ENCODE data around the gene APOA1. TPM values are rescaled to one million over a fixed set of nuclear protein-coding genes. Genes with fewer than 3 reads are reported as not detected.

APOA1 gene
- total and polyA plus RNA-seq, 8 donors = 0.87 to 73.6 (median 16.7) TPM; not detected in 2

DNA sequence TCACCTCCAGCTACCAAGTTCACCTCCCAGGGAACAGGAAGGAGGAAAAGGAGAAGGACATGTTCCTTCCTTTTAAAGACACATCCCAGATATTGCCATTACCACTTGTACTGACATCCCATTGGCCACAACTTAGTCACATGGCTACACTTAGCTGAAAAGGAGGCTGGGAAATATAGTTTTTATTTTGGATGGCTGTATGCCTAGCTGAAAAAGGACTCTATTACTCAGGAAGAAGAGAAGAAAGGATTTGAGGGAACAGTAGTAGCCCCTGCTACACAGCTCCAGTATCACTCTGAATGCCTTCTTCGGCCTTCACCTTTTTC is 43.7 kb downstream of the APOA1 start:
- TF ChIP-seq POLR2AphosphoS5 (IDR thresholded peaks at IDR 0.05) = no peak
- Histone ChIP-seq H3K4me1 (peaks cover 6 to 34% (median 18%) of the 10 kb centered on the region in 4 donors), H3K27ac (no peak overlapping the region), H3K4me3 (no peak overlapping the region), H3K36me3 (no peaks in the 10 kb centered on the region), H3K27me3 (no peaks in the 10 kb centered on the region), H3K9me3 (no peaks in the 10 kb centered on the region)
- 88 to 100% (median 97%) methylated on average over 1 of the region's 1 CpG for WGBS, 5 donors
- intact Hi-C loops (cut with DNase I; ENCODE audit: low total_unique reads) = loop anchor here (10.0 kb wide), 1 partner anchor 311 kb away; no protein-coding TSS in a partner anchor
- peak in 1 of 2 donors; percentile 16 for DNase-seq

DNA sequence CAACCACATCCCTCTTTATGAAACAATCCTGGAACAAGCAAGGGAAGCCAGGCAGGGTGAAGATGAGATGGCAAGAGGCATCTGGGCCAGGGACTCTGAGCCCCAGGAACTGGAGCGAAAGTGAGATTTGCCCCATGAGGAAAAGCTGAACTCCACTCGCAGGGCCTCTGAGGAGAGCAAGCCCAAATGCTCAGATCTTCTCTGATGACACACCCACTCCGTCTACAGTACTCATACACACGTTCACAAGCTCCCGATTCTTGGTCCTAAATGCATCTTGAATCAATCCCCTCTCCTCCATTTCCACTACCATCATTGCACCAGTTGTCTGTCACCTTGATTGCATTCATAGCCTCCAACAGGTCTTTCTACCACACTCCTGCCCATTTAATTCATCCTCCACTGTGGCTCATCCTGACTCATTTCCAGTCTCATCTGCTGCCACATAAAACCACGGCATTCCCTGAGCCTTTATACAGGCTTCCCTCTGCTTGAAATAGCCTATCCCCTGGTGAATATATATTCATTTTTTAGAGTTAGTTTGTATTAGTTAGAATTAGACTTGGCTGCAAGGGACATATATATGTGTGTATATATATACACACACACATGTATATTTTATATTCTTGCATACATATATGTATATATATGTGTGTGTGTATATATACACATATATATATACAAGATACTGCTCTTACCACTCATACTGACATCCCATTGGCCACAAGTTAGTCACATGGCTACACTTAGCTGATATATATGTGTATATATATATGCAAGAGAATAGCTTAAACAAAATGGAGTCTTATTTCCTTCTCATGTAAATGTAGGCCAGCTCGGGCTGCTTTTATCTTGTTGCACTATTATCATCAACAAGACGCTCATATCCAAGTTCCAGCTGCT is 44.3 kb downstream of the APOA1 start:
- no peaks in the 10 kb centered on the region for H3K36me3 ChIP-seq
- TF ChIP-seq POLR2A (IDR thresholded peaks at IDR 0.05) (no peak), EP300 (IDR thresholded peaks at IDR 0.05) (no peak), POLR2AphosphoS5 (IDR thresholded peaks at IDR 0.05) (no peak)
- TF ChIP-seq, protein P1, sequence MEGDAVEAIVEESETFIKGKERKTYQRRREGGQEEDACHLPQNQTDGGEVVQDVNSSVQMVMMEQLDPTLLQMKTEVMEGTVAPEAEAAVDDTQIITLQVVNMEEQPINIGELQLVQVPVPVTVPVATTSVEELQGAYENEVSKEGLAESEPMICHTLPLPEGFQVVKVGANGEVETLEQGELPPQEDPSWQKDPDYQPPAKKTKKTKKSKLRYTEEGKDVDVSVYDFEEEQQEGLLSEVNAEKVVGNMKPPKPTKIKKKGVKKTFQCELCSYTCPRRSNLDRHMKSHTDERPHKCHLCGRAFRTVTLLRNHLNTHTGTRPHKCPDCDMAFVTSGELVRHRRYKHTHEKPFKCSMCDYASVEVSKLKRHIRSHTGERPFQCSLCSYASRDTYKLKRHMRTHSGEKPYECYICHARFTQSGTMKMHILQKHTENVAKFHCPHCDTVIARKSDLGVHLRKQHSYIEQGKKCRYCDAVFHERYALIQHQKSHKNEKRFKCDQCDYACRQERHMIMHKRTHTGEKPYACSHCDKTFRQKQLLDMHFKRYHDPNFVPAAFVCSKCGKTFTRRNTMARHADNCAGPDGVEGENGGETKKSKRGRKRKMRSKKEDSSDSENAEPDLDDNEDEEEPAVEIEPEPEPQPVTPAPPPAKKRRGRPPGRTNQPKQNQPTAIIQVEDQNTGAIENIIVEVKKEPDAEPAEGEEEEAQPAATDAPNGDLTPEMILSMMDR (IDR thresholded peaks at IDR 0.05) = no peak
- no peak overlapping the region for H3K4me3 ChIP-seq
- peaks cover 6 to 33% (median 22%) of the 10 kb centered on the region in 4 donors for H3K4me1 ChIP-seq
- H3K9me3 ChIP-seq = no peaks in the 10 kb centered on the region
- intact Hi-C loops (cut with DNase I; ENCODE audit: low total_unique reads) = loop anchor here (10.0 kb wide), 1 partner anchor 312 kb away; no protein-coding TSS in a partner anchor
- 74 to 86% (median 75%) methylated on average over 8 of the region's 8 CpGs for WGBS, 5 donors
- H3K27ac ChIP-seq = no peak overlapping the region
- no peaks in the 10 kb centered on the region for H3K27me3 ChIP-seq
- no peak for DNase-seq

DNA sequence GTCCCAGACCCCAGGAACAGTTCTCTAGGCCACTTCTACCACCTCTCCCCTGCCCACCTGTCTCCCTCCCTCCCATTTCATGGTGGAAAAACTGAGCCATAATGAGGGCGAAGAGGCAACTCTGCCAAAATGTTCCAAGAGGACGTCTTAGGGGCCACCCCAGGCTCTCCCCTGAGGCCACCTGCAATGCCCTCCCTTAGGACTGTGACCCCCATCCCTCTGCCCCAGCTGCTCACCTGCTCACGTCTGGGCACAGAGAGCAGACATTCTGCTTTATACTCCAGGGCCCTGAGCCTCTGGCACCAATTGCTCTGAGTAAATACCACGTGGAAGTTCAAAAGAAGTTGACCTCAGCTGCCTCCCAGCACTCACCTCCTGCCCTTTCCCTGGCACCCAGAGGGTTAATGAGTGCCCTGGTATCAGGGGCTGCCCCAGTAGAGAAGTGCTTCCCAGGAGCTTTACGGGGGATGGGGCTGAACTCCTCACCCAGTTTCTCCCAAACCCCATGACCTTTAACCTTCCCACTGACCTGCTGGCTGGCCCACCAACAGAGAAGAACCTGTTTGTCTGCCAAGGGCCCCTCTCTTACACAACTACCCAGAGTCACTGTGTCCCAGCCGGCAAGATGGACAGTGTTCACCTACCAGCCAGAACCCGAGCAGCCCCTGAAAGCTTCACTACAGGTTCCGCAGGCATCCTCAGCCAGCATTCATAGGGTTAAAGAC is 45.1 kb downstream of the APOA1 start:
- DNase-seq = peak in 1 of 2 donors; percentile 5
- Histone ChIP-seq H3K9me3 (no peaks in the 10 kb centered on the region), H3K27me3 (no peaks in the 10 kb centered on the region), H3K4me1 (peaks cover 6 to 27% (median 22%) of the 10 kb centered on the region in 4 donors), H3K36me3 (no peaks in the 10 kb centered on the region), H3K27ac (no peak overlapping the region), H3K4me3 (no peak overlapping the region)
- intact Hi-C loops (cut with DNase I; ENCODE audit: low total_unique reads) = loop anchor here (10.0 kb wide), 1 partner anchor 312 kb away; no protein-coding TSS in a partner anchor
- TF ChIP-seq EP300 (IDR thresholded peaks at IDR 0.05) = no peak
- TF ChIP-seq POLR2AphosphoS5 (IDR thresholded peaks at IDR 0.05) = no peak
- TF ChIP-seq, protein P1 (IDR thresholded peaks at IDR 0.05) = no peak
- no peak for TF ChIP-seq POLR2A (IDR thresholded peaks at IDR 0.05)
- WGBS, 5 donors = 64 to 82% (median 69%) methylated on average over 8 of the region's 8 CpGs

DNA sequence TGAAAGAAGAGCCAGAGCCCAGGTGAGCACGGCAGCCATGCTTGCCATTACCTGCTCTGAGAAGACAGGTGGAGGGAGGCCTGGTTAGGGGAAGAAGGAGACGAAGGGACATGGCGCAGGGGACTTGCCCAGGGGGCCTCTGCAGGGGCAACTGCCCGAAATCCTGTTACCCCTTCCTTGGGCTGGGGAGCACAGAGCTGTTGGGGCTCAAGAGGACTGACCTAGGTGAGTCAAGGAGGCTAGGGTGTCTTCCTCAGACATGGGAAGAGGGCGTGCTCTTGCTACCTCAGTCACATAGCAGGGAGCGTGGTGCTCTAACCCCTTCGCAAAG is 45.6 kb downstream of the APOA1 start, which contains the start of gene APOA5:
APOA5 (minus strand) TSS at position 67 of the 331 bp plus-strand sequence; CDS start at position 48, 19 bp downstream.
- H3K4me3 ChIP-seq = peak within 1 kb of the TSS in 2 of 4 donors; percentile 19 to 23
- no peaks in the 10 kb centered on the region for H3K27me3 ChIP-seq
- intact Hi-C loops (cut with DNase I; ENCODE audit: low total_unique reads) = loop anchor here (10.0 kb wide), 1 partner anchor 313 kb away; no protein-coding TSS in a partner anchor
- H3K27ac ChIP-seq = no peak within 1 kb of the TSS
- 86 to 95% (median 92%) methylated on average over 4 to 7 of the region's 7 CpGs for WGBS, 5 donors
- peaks cover 9 to 32% (median 28%) of the 10 kb centered on the region in 4 donors for H3K4me1 ChIP-seq
- TF ChIP-seq, protein P1 (IDR thresholded peaks at IDR 0.05) = no peak
- TF ChIP-seq POLR2A (IDR thresholded peaks at IDR 0.05) (no peak), POLR2AphosphoS5 (IDR thresholded peaks at IDR 0.05) (no peak), EP300 (IDR thresholded peaks at IDR 0.05) (no peak)
- no peaks in the 10 kb centered on the region for H3K9me3 ChIP-seq
- no peak for DNase-seq
- peaks cover 0 to 1% (median 0%) of the 10 kb centered on the region in 4 donors for H3K36me3 ChIP-seq
